AG08396 (cell line): ENCODE data around the gene AMOT.

Source experiments
- DNase-seq: peaks from one replicate; pipeline ENCODE4 v3.0.0; 2012; ENCODE audit warnings: low spot score, mixed read lengths

AMOT gene

DNA sequence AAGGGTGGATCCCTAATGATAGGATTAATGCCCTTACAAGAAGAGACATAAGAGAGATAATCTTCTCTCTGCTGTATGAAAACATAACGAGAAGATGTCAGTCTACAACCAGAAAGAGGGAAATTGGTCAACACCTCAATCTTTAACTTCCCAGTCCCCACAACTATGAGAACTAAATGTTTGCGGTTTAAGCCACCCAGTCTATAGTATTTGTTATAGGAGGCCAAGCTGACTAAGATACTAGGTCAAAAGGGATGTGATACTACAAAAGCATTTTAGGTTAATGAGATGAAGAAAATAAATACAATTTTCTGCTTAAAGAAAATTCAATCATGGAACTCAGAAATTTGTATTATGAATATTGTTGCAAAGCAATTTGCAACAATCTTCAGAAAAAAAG is 105.5 kb downstream of the AMOT start:
- DNase-seq: no peak

DNA sequence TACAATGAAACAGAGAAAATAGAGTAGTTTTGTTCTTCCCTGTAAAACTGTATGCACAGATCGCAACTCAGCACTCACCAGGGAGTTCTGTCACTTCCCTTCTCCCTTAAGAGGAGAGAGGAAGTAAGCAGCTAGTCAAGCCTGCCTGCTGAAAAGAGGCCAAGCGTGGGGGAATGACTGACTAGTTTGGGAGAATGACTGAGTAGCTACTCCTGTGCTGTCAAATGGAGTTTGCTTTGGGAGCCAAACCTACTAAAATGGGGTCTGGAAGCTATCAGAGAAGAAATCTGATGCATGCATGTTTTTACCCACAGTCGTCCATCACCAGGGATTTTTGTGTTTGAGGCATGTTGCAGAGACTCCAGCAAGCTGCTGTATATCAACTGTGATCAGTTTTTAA is 106.3 kb downstream of the AMOT start:
- no peak for DNase-seq

- DNase-seq: no peak
Observed at GRCh38 chrX:112731793-112732192, 108.8 kb downstream of the AMOT start.
